Stimulated activated naive CD8-positive, alpha-beta T cell treated with anti-CD3 and anti-CD28 coated beads, Interleukin-15, Interleukin-2, amounts not matched to agents 100 ng/mL and 50 ng/mL, for 24 hours (primary cell): ENCODE measurements around the gene LMX1B.

Experiments
- H3K27ac Mint-ChIP-seq: one replicate; pipeline ENCODE4 v1.8.0; 2021; ENCODE audit warnings: mild to moderate bottlenecking, mixed read lengths
- H3K27me3 Mint-ChIP-seq: one replicate; pipeline ENCODE4 v1.8.0; 2021; ENCODE audit warnings: mixed read lengths
- H3K36me3 Mint-ChIP-seq: one replicate; pipeline ENCODE4 v1.8.0; 2021; ENCODE audit warnings: low read depth, mixed read lengths
- H3K4me1 Mint-ChIP-seq: one replicate; pipeline ENCODE4 v1.8.0; 2021; ENCODE audit warnings: low read depth, mixed read lengths
- H3K4me3 Mint-ChIP-seq: one replicate; pipeline ENCODE4 v1.8.0; 2021; ENCODE audit warnings: mild to moderate bottlenecking, mixed read lengths
- H3K9me3 Mint-ChIP-seq: one replicate; pipeline ENCODE4 v1.8.0; 2021; ENCODE audit warnings: mixed read lengths

The LMX1B gene

DNA sequence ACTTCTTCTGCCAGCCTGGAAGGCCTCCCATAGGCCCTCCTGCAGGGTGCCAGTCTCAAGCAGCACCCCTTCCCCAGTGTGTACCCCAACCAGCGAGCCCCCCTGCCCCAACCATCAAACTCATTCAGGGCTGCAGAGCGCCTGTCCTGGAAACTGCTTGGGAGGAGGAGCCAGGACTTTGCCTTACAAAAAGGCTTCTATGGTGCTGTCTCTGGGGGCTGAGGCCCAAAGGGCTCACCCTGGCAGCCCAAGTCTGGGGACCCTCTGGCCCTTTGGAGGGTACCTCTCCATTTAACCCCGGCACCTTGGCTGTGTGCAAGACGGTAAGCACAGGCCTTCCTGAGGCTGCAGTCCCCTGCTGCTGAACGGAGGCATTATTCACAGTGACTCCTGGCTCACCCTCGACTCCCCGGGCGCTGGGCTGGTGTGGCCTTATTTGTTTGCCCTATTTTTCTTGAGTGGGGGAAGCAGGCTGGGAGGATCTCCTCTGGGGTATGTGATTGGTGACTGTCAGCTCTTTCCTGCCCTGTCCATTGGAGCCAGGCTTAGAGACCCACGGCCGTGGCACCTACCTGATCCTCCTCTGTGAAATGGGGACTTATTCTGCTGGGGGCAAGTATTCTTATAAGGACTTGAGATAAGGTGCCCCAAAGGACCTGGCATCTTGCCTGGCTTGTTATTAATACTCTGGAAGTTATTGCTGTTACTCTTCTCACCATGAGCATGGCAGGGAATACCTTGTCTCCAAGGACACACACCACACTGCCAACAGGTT, 5.8 kb downstream of the LMX1B start:
- peaks cover 83% of the 10 kb centered on the region for H3K27me3 Mint-ChIP-seq

GRCh38 chr9:126620478-126620877, 6.8 kb downstream of the LMX1B start:
- no peak overlapping the region for H3K4me3 Mint-ChIP-seq

More for the DNA sequence above, 5.8 kb downstream of the LMX1B start:
- H3K4me3 Mint-ChIP-seq = no peak overlapping the region
- H3K36me3 Mint-ChIP-seq = no peaks in the 10 kb centered on the region
- peaks cover 9% of the 10 kb centered on the region for H3K4me1 Mint-ChIP-seq
- no peaks in the 10 kb centered on the region for H3K9me3 Mint-ChIP-seq
- no peak overlapping the region for H3K27ac Mint-ChIP-seq

GRCh38 chr9:126621061-126621918, 7.6 kb downstream of the LMX1B start:
- Mint-ChIP-seq H3K27me3 (peaks cover 87% of the 10 kb centered on the region), H3K4me3 (no peak overlapping the region), H3K4me1 (peaks cover 15% of the 10 kb centered on the region), H3K27ac (no peak overlapping the region), H3K36me3 (no peaks in the 10 kb centered on the region), H3K9me3 (no peaks in the 10 kb centered on the region)

More at GRCh38 chr9:126620478-126620877, 6.8 kb downstream of the LMX1B start:
- peaks cover 10% of the 10 kb centered on the region for H3K4me1 Mint-ChIP-seq
- no peaks in the 10 kb centered on the region for H3K36me3 Mint-ChIP-seq
- H3K27me3 Mint-ChIP-seq = peaks cover 87% of the 10 kb centered on the region
- no peak overlapping the region for H3K27ac Mint-ChIP-seq
- H3K9me3 Mint-ChIP-seq = no peaks in the 10 kb centered on the region

GRCh38 chr9:126621919-126622735, 8.4 kb downstream of the LMX1B start:
- Mint-ChIP-seq H3K4me1 (peaks cover 16% of the 10 kb centered on the region), H3K36me3 (no peaks in the 10 kb centered on the region), H3K9me3 (no peaks in the 10 kb centered on the region), H3K4me3 (no peak overlapping the region), H3K27me3 (peaks cover 86% of the 10 kb centered on the region), H3K27ac (no peak overlapping the region)

- Mint-ChIP-seq H3K9me3 (no peaks in the 10 kb centered on the region), H3K27ac (no peak overlapping the region), H3K4me1 (peaks cover 12% of the 10 kb centered on the region), H3K27me3 (peaks cover 88% of the 10 kb centered on the region), H3K4me3 (no peak overlapping the region), H3K36me3 (no peaks in the 10 kb centered on the region)
These were observed 9.6 kb downstream of the LMX1B start for GRCh38 chr9:126623314-126623666.

DNA sequence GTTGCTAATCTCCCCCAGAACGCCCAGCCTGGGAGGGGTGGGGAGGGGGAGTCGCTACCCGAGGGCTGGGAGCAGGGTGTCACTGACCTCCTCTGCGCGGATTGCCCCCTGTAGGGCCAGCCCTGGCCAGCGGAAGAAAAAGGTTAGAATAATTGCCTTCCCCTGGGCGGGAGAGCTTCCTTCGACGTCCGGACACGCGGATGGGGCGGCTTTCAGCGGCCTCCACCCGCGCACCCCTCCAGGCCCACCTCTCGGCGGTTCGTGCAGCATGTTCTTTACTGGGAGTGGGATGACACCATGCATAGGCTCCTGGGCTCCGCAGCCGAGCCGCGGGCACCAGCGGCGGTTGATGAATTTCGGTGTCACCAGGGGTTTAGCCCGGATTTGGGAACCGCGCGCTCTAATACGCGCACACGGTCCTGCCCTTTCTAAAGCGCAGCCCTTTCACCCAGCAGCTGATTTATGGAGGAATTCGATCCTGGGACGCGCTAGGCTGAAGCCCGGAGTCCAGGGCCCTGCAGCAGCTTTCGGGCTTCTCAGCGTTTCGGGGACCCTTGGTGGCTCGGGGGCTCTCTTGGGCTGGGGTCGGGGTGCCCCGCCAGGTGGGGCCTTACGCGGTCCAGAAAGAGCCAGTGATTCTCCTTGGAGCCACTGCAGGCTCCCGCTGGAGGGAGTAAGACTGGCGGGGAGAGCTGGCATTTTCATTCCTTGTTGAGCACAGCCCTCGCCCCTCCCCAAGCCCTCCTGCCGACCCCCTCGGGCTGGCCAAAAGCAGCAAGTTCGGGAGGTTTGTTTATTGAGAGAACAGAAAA, 10.1 kb downstream of the LMX1B start:
- Mint-ChIP-seq H3K27me3 (peaks cover 89% of the 10 kb centered on the region), H3K36me3 (no peaks in the 10 kb centered on the region), H3K27ac (no peak overlapping the region), H3K4me3 (no peak overlapping the region), H3K9me3 (no peaks in the 10 kb centered on the region), H3K4me1 (peaks cover 10% of the 10 kb centered on the region)

DNA sequence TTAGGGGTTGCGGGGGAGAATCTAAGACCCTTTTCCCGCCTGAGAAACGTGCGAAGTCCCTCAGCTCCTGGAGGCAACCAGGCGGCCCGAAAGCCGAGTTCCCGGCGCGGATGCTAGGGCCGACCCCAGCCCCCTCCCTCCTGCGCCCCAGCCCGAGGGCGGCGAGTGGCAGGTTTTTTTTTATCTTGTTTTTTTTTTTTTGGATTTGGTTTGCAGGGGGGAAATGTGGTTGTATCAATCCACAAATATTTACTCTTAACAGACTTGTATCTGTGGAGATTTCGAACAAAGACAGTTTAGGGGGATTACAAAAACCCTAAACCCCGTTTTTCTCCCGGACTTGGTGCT, 10.7 kb downstream of the LMX1B start:
- peaks cover 10% of the 10 kb centered on the region for H3K4me1 Mint-ChIP-seq
- H3K27ac Mint-ChIP-seq = no peak overlapping the region
- peaks cover 91% of the 10 kb centered on the region for H3K27me3 Mint-ChIP-seq
- no peaks in the 10 kb centered on the region for H3K36me3 Mint-ChIP-seq
- H3K4me3 Mint-ChIP-seq = no peak overlapping the region
- H3K9me3 Mint-ChIP-seq = no peaks in the 10 kb centered on the region

DNA sequence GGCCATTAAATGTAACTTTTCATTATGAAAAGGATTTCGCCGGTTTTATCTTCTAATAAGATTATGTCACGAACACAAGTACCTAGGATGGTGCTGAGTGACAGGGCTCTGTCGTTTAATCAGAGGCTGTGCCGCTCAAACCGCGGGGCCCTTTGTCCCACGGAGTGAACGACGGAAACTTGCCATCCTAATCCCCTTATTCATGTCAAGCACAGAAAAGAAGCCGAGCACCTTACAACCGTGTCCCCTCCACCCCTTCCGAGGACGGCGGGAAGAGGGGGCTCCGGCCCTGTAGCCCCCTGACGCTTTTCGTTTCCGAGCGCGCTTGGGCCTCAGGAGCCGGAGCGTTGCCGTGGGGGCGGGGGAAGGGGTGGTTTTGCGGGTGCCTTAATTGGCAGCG, 11.2 kb downstream of the LMX1B start:
- no peak overlapping the region for H3K27ac Mint-ChIP-seq
- H3K4me3 Mint-ChIP-seq = no peak overlapping the region
- H3K27me3 Mint-ChIP-seq = peaks cover 90% of the 10 kb centered on the region
- H3K4me1 Mint-ChIP-seq = peaks cover 10% of the 10 kb centered on the region
- no peaks in the 10 kb centered on the region for H3K9me3 Mint-ChIP-seq
- no peaks in the 10 kb centered on the region for H3K36me3 Mint-ChIP-seq

DNA sequence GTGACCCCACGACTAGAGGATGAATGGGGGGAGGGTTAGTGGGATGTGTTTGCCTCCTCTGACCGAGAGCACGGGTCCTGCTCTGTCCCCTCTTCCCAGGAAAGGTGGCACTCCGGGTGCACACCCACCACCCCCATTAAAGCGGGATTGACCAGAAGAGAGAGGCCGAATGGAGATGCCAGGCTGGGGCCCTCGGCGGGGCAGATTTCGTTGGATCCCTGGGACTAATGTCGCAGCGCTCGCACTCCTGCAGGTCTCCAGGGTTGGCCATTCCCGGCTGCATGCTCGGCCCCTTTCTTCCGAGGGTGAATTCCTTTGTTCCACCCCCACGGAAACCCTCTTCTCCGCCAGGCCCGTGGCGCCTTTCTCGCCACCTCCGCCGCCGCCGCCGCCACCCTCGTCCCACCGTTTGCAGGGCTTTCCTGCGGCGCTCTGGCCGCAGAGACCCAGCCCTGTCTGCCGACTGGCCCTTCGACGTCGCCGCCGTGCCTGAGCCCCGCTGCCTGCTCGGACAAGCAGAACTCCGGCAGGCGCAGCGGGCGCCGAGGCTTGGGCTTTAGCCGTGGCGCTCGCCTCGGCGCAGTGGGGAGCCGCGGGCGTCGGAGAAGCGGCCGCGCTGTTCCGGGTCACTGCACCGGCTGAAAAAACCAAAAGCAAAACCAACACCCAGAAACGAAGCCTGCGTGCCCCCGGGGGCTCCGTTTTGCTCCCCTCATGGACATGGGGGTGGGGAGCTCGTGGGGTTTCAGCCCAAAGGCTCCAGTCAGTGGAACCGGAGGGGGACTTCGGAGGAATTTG, 11.8 kb downstream of the LMX1B start:
- Mint-ChIP-seq H3K27ac (no peak overlapping the region), H3K36me3 (no peaks in the 10 kb centered on the region), H3K4me3 (peak overlapping the region; percentile 70), H3K4me1 (peaks cover 10% of the 10 kb centered on the region), H3K27me3 (peaks cover 90% of the 10 kb centered on the region), H3K9me3 (no peaks in the 10 kb centered on the region)

DNA sequence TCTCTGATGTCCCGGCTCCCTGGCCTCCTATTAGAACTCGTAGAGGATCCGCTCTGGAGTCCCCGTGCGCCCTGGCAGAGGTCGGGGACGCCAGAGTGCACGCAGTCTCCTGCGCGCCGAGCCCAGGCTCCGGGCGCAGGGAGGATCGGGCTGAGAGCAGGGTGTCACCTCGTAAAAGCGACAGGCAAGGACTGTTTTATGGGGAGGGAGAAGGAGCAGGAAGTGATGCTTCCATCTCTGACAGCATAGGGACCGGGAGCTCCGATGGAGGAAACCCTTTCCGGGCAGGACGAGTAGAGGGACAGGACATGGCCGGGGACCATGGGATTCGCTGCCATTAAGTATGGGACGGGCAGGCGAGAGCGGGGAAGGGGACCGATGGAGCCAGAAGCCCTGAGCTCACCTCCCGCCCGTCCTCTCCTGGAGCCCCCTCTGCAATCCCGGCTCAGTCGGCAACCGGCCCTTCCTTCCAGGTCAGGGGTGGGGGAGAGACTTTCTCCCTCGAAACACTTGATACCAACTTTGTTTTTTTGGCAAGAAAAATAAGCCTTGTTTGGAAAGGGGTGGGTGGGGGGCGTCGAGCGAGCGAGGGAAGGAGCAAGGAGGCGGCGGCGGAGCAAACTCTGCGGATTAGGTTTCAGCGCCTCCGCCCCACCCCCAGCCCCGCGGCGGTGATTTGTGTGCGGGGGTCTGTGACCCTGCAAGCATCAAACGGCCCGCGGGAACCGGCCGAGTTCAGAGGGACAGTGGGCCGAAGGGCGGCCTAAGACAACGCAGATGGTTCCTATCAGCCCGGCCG, 12.6 kb downstream of the LMX1B start:
- Mint-ChIP-seq H3K9me3 (no peaks in the 10 kb centered on the region), H3K27me3 (peaks cover 83% of the 10 kb centered on the region), H3K4me3 (peak overlapping the region; percentile 70), H3K4me1 (peaks cover 10% of the 10 kb centered on the region), H3K36me3 (no peaks in the 10 kb centered on the region), H3K27ac (no peak overlapping the region)

DNA sequence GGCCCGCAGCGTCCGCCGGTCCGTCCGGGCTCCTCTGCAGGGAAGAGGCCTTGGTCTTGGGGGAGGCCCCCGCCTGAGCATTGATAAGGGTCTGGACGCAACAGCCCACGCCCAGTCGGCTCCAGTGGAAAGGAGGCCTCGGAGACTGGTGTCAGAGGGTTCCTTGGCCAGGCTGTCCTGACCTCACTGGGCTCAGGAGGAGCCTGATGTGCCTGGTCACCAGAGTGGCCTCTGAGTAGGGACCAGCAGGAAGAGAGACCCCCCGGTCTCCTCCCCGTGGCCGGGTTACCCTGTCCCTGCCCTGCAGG, 13.2 kb downstream of the LMX1B start:
- Mint-ChIP-seq H3K4me1 (peaks cover 10% of the 10 kb centered on the region), H3K9me3 (no peaks in the 10 kb centered on the region), H3K36me3 (no peaks in the 10 kb centered on the region), H3K27ac (no peak overlapping the region), H3K27me3 (peaks cover 81% of the 10 kb centered on the region), H3K4me3 (no peak overlapping the region)

GRCh38 chr9:126628146-126628545, 14.4 kb downstream of the LMX1B start:
- Mint-ChIP-seq H3K4me3 (no peak overlapping the region), H3K36me3 (no peaks in the 10 kb centered on the region), H3K27ac (no peak overlapping the region), H3K27me3 (peaks cover 79% of the 10 kb centered on the region), H3K4me1 (peaks cover 10% of the 10 kb centered on the region), H3K9me3 (no peaks in the 10 kb centered on the region)

DNA sequence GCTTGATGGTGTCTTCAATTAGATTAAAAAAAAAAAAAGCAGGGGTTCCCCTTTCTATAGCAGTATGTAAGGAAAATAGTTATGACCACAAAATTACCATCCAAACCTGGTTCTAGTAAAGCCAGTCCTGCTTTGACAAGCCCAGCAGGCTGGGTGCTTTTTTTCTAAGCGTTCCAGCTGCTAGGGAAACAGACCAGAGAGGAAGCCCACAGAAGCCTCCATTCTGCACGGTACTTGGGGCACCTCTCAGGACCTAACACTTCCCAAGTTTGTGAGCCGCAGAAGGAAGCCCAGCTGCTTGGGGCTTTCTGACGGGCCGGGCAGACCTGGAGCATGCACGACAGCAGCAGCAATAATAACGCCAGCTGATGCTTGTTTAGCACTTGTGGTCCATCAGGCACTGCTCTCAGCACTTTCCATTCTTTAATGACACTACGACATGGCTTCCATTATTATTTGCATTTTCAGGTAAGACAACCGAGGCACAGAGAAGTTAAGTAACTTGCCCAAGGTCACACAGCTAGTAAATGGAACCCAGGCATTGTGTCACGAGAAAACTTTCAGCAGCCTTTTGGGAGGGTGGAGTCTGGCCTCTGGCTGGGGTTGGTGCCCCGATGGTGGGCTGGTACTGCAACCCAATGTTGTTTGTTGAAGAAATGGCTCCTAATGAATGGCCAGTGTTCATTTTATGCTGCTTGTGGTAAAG, 15.4 kb downstream of the LMX1B start:
- no peak overlapping the region for H3K27ac Mint-ChIP-seq
- no peaks in the 10 kb centered on the region for H3K9me3 Mint-ChIP-seq
- H3K4me3 Mint-ChIP-seq = no peak overlapping the region
- peaks cover 10% of the 10 kb centered on the region for H3K4me1 Mint-ChIP-seq
- H3K36me3 Mint-ChIP-seq = no peaks in the 10 kb centered on the region
- H3K27me3 Mint-ChIP-seq = peaks cover 79% of the 10 kb centered on the region
